Endothelial cell of umbilical vein (primary cell): ENCODE measurements around the gene MIEN1.

Experiments used
- CTCF ChIP-seq, 2 donors: IDR thresholded peaks; 1 replicate in 1 of 2; 2 replicates in 1 of 2; pipeline ENCODE4 v1.5.1; 2011; ENCODE audit warnings: low read length in 2 of 2, mild to moderate bottlenecking in 2 of 2, moderate library complexity in 2 of 2, control low read depth in 1 of 2, inconsistent platforms in 1 of 2, low read depth in 1 of 2; ENCODE audit not compliant: insufficient read depth in 1 of 2; ENCODE audit errors: extremely low read depth in 1 of 2
- POLR2A ChIP-seq: IDR thresholded peaks from 2 replicates; pipeline ENCODE4 v1.6.1; 2012; ENCODE audit warnings: low read depth, mild to moderate bottlenecking, control low read depth, low read length
- POLR2AphosphoS5 ChIP-seq: IDR thresholded peaks from 2 replicates; pipeline ENCODE4 v1.6.1; 2012; ENCODE audit warnings: low read depth, mild to moderate bottlenecking, control low read depth, low read length, moderate library complexity; ENCODE audit not compliant: insufficient read depth

GRCh38 chr17:39737760-39738567 is 7.6 kb upstream of the MIEN1 start, which contains the start of gene GRB7:
- TF ChIP-seq CTCF (IDR thresholded peaks at IDR 0.05; ENCODE audit: extremely low read depth in 1 of 2, insufficient read depth in 1 of 2, low read depth in 1 of 2, low read length in 2 of 2) (no peak), POLR2A (no peak), POLR2AphosphoS5 (no peak)
